ENCODE results near the gene UGT2B10.
"Not testable (repeated sequence)": the region's sequence is repeated elsewhere in the genome, so short reads cannot be mapped to it uniquely, and the experiment has no call there.

Gene UGT2B10

GRCh38 chr4:68817386-68817785 is 1.6 kb downstream of the UGT2B10 start:
- no peaks in the 10 kb centered on the region for H3K27me3 ChIP-seq (ENCODE audit: control insufficient read depth, insufficient read depth, low read length)
- no peak for DNase-seq (ENCODE audit: low read depth, low spot score)
- no peak overlapping the region for H3K4me3 ChIP-seq (ENCODE audit: low read length)
- no peaks in the 10 kb centered on the region for H3K36me3 ChIP-seq (ENCODE audit: control insufficient read depth, insufficient read depth, low read length)
- no peaks in the 10 kb centered on the region for H3K4me1 ChIP-seq (ENCODE audit: control insufficient read depth, insufficient read depth, low read length)
- no peak overlapping the region for H3K27ac ChIP-seq (ENCODE audit: low read length)
- WGBS (ENCODE audit: insufficient coverage, insufficient read length) = no CpG with 5 or more reads among the region's 2 CpGs
- H3K9me3 ChIP-seq (ENCODE audit: control insufficient read depth, insufficient read depth, low read length) = no peaks in the 10 kb centered on the region

DNA sequence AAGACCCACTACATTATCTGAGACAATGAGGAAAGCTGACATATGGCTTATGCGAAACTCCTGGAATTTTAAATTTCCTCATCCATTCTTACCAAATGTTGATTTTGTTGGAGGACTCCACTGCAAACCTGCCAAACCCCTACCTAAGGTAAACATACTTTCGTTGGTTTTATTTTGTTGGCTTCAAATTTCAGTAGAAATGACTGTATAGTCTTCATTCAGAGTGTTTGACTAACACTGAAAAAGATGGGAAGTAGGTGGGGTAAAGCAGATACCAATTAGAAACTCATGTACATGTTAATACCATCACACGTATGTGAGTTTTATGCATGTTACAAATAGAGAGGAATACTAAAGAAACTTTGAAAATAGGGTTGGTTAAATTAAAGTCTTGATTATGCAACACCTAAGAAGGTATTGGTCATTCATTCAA is 2.3 kb downstream of the UGT2B10 start:
- H3K27ac ChIP-seq (ENCODE audit: low read length); H3K27me3 ChIP-seq (ENCODE audit: control insufficient read depth, insufficient read depth, low read length); H3K9me3 ChIP-seq (ENCODE audit: control insufficient read depth, insufficient read depth, low read length); H3K4me3 ChIP-seq (ENCODE audit: low read length); H3K36me3 ChIP-seq (ENCODE audit: control insufficient read depth, insufficient read depth, low read length); H3K4me1 ChIP-seq (ENCODE audit: control insufficient read depth, insufficient read depth, low read length); DNase-seq (ENCODE audit: low read depth, low spot score): not testable (repeated sequence)
- WGBS (ENCODE audit: insufficient coverage, insufficient read length) = no CpG with 5 or more reads among the region's 3 CpGs

GRCh38 chr4:68831642-68832041 is 15.8 kb downstream of the UGT2B10 start:
- H3K36me3 ChIP-seq (ENCODE audit: control insufficient read depth, insufficient read depth, low read length) = no peaks in the 10 kb centered on the region
- H3K4me3 ChIP-seq (ENCODE audit: low read length) = no peak overlapping the region
- DNase-seq (ENCODE audit: low read depth, low spot score) = no peak

DNA sequence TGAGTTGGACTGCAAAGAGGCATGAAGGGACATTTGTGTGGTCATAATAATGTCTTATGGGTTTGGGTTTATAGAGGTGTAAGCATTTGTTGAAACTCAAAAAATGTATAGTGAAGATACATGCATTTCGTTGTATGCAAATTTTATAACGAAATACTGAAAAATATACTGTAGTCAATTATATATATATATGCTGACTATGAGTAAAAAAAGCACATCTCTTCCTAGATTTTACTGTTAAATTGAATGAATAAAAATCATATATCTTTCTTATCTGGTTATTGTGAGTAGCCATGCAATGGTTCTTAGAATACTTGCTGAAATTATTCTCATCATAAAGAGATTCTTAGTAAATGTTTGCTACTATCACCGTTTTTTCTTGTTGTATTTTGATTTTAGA is 34.5 kb downstream of the UGT2B10 start:
- Histone ChIP-seq H3K27me3 (ENCODE audit: control insufficient read depth, insufficient read depth, low read length) (no peaks in the 10 kb centered on the region), H3K4me3 (ENCODE audit: low read length) (no peak overlapping the region), H3K36me3 (ENCODE audit: control insufficient read depth, insufficient read depth, low read length) (no peaks in the 10 kb centered on the region), H3K9me3 (ENCODE audit: control insufficient read depth, insufficient read depth, low read length) (no peaks in the 10 kb centered on the region), H3K4me1 (ENCODE audit: control insufficient read depth, insufficient read depth, low read length) (no peaks in the 10 kb centered on the region), H3K27ac (ENCODE audit: low read length) (no peak overlapping the region)
- no CpG with 5 or more reads among the region's 3 CpGs for WGBS (ENCODE audit: insufficient coverage, insufficient read length)
- DNase-seq (ENCODE audit: low read depth, low spot score) = no peak

More at GRCh38 chr4:68831642-68832041, 15.8 kb downstream of the UGT2B10 start:
- H3K27ac ChIP-seq (ENCODE audit: low read length) = no peak overlapping the region
- H3K4me1 ChIP-seq (ENCODE audit: control insufficient read depth, insufficient read depth, low read length) = no peaks in the 10 kb centered on the region
- H3K27me3 ChIP-seq (ENCODE audit: control insufficient read depth, insufficient read depth, low read length) = no peaks in the 10 kb centered on the region
- H3K9me3 ChIP-seq (ENCODE audit: control insufficient read depth, insufficient read depth, low read length) = no peaks in the 10 kb centered on the region

DNA sequence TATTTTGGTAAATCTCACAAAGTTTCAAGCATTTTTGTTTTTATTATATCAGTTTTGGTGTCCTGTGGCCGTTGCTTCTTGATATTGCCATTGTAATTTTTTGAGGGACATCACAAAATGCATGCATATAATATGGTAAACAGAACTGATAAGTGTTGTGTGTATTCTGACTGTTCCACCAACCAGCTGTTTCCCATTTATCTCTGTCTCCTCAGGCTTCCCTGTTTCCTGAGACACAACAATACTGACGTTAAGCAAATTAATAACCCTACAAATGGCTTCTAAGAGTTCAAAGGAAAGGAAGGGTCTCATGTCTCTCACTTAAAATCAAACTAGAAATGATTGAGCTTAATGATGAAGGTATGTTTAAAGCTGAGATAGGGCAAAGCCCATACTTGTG is 40.0 kb downstream of the UGT2B10 start:
- no peaks in the 10 kb centered on the region for H3K36me3 ChIP-seq (ENCODE audit: control insufficient read depth, insufficient read depth, low read length)
- H3K4me3 ChIP-seq (ENCODE audit: low read length) = no peak overlapping the region
- H3K9me3 ChIP-seq (ENCODE audit: control insufficient read depth, insufficient read depth, low read length) = no peaks in the 10 kb centered on the region
- H3K27me3 ChIP-seq (ENCODE audit: control insufficient read depth, insufficient read depth, low read length) = no peaks in the 10 kb centered on the region
- no CpG with 5 or more reads among the region's 2 CpGs for whole genome bisulfite sequencing (ENCODE audit: insufficient coverage, insufficient read length)
- H3K27ac ChIP-seq (ENCODE audit: low read length) = no peak overlapping the region
- DNase-seq (ENCODE audit: low read depth, low spot score) = no peak
- no peaks in the 10 kb centered on the region for H3K4me1 ChIP-seq (ENCODE audit: control insufficient read depth, insufficient read depth, low read length)

DNA sequence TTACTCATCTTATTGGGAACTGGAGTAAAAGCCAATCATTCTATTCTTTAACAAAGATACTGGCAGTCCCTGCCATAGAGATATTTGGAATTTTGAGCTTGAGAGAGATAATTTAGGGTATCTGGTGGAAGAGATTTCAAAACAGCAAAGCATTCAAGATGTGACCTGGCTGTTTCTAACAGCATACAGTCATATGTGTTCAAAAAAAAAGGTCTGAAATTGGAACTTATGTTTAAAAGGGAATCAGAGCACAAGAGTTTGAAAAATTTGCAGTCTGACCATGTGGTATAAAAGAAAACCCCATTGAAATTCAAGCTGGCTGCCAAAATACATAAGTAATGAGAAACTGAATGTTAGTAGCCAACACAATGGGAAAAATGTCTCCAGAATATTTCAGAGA is 42.2 kb downstream of the UGT2B10 start:
- Histone ChIP-seq H3K27ac (ENCODE audit: low read length) (no peak overlapping the region), H3K27me3 (ENCODE audit: control insufficient read depth, insufficient read depth, low read length) (no peaks in the 10 kb centered on the region), H3K4me1 (ENCODE audit: control insufficient read depth, insufficient read depth, low read length) (no peaks in the 10 kb centered on the region), H3K9me3 (ENCODE audit: control insufficient read depth, insufficient read depth, low read length) (no peaks in the 10 kb centered on the region), H3K4me3 (ENCODE audit: low read length) (no peak overlapping the region), H3K36me3 (ENCODE audit: control insufficient read depth, insufficient read depth, low read length) (no peaks in the 10 kb centered on the region)
- DNase-seq (ENCODE audit: low read depth, low spot score) = no peak

- H3K4me3 ChIP-seq (ENCODE audit: low read length) = no peak overlapping the region
- H3K36me3 ChIP-seq (ENCODE audit: control insufficient read depth, insufficient read depth, low read length) = no peaks in the 10 kb centered on the region
- H3K4me1 ChIP-seq (ENCODE audit: control insufficient read depth, insufficient read depth, low read length) = no peaks in the 10 kb centered on the region
- WGBS (ENCODE audit: insufficient coverage, insufficient read length) = no CpG with 5 or more reads among the region's 1 CpG
- H3K27ac ChIP-seq (ENCODE audit: low read length) = no peak overlapping the region
- no peak for DNase-seq (ENCODE audit: low read depth, low spot score)
- H3K27me3 ChIP-seq (ENCODE audit: control insufficient read depth, insufficient read depth, low read length) = no peaks in the 10 kb centered on the region
- no peaks in the 10 kb centered on the region for H3K9me3 ChIP-seq (ENCODE audit: control insufficient read depth, insufficient read depth, low read length)
Measured at GRCh38 chr4:68859655-68860054, 43.9 kb downstream of the UGT2B10 start.

DNA sequence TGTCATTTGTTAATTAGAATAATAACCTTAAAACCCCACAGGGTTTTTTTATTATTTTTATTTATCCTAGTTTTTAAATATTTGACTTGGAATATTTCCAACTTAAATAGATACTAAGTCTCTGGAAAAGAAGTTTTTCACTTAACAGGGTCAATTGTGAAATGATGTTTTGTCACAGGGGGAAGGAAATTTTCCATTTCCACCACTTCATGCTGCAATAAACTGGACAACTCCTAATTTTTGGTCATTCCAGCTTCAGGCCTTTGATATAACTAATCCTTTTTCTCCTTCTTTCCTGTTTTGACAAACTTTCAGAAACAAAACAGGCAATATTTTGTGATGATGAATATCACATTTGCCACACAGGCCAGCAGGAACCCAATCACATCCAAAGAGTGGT is 45.3 kb downstream of the UGT2B10 start:
- DNase-seq (ENCODE audit: low read depth, low spot score) = no peak
- Histone ChIP-seq H3K36me3 (ENCODE audit: control insufficient read depth, insufficient read depth, low read length) (no peaks in the 10 kb centered on the region), H3K4me1 (ENCODE audit: control insufficient read depth, insufficient read depth, low read length) (no peaks in the 10 kb centered on the region), H3K27ac (ENCODE audit: low read length) (no peak overlapping the region), H3K4me3 (ENCODE audit: low read length) (no peak overlapping the region), H3K27me3 (ENCODE audit: control insufficient read depth, insufficient read depth, low read length) (no peaks in the 10 kb centered on the region), H3K9me3 (ENCODE audit: control insufficient read depth, insufficient read depth, low read length) (no peaks in the 10 kb centered on the region)

DNA sequence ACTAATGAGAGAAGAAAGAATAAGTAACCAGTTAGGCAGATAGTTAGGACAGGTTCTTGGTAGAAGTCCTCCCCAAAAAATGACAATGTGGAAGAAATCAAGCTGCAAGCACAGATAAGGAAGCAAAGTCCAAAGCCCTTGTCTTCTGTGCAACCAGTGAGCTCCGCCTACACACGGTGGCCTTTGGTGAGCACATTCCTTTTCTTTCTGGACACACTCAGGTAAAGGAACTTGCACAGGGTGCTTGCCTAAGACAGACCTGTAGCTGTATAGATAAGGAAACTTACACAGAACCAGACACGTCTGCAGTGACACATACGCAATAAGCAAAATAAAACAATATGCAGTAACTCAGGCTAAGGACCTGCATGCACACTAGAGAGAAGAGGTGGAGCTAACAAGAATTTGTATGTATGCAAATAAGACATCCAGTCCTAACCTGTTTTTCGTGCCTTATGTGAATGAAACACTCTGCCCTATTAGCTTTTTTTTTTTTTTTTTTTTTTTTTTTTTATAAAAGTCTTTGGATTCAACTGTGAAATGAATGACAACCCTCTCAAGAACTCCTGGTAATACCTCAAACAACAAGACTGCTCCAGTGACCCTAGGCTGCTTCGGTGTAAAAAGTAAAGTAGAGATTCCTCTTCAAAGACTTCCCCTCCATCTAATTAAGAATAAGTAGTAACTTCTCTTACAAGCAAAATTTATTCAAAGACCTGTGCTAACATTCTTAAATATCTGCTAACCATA is 48.8 kb downstream of the UGT2B10 start:
- WGBS (ENCODE audit: insufficient coverage, insufficient read length) = no CpG with 5 or more reads among the region's 6 CpGs
- no peaks in the 10 kb centered on the region for H3K36me3 ChIP-seq (ENCODE audit: control insufficient read depth, insufficient read depth, low read length)
- H3K27me3 ChIP-seq (ENCODE audit: control insufficient read depth, insufficient read depth, low read length) = no peaks in the 10 kb centered on the region
- DNase-seq (ENCODE audit: low read depth, low spot score) = no peak
- H3K9me3 ChIP-seq (ENCODE audit: control insufficient read depth, insufficient read depth, low read length) = no peaks in the 10 kb centered on the region
- H3K4me3 ChIP-seq (ENCODE audit: low read length) = no peak overlapping the region
- H3K27ac ChIP-seq (ENCODE audit: low read length) = no peak overlapping the region
- no peaks in the 10 kb centered on the region for H3K4me1 ChIP-seq (ENCODE audit: control insufficient read depth, insufficient read depth, low read length)

GRCh38 chr4:68865188-68865638 is 49.4 kb downstream of the UGT2B10 start:
- Histone ChIP-seq H3K27ac (ENCODE audit: low read length) (no peak overlapping the region), H3K4me3 (ENCODE audit: low read length) (no peak overlapping the region), H3K27me3 (ENCODE audit: control insufficient read depth, insufficient read depth, low read length) (no peaks in the 10 kb centered on the region), H3K4me1 (ENCODE audit: control insufficient read depth, insufficient read depth, low read length) (no peaks in the 10 kb centered on the region), H3K9me3 (ENCODE audit: control insufficient read depth, insufficient read depth, low read length) (no peaks in the 10 kb centered on the region), H3K36me3 (ENCODE audit: control insufficient read depth, insufficient read depth, low read length) (no peaks in the 10 kb centered on the region)
- no CpG with 5 or more reads among the region's 4 CpGs for WGBS (ENCODE audit: insufficient coverage, insufficient read length)
- DNase-seq (ENCODE audit: low read depth, low spot score) = no peak

DNA sequence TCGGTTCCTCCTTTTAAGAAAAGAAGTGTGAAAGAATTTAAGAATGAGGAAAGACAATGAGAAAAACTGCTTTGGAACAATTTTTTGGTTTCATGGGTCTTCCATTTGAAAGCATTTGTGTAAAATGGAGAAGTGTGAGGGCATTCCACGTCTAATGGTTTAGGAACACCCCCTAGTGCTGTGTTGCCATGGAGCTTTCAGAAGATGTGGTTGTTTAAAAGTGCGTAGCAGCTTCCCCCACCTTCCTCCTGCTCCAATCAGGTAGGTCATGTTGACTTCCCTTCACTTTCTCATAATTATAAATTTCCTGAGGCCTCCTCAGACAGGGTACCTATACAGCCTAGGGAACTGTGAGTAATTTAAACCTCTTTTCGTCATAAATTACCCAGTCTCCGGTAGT is 50.0 kb downstream of the UGT2B10 start:
- no peaks in the 10 kb centered on the region for H3K9me3 ChIP-seq (ENCODE audit: control insufficient read depth, insufficient read depth, low read length)
- no peak for DNase-seq (ENCODE audit: low read depth, low spot score)
- H3K27ac ChIP-seq (ENCODE audit: low read length) = no peak overlapping the region
- no peaks in the 10 kb centered on the region for H3K4me1 ChIP-seq (ENCODE audit: control insufficient read depth, insufficient read depth, low read length)
- no peaks in the 10 kb centered on the region for H3K36me3 ChIP-seq (ENCODE audit: control insufficient read depth, insufficient read depth, low read length)
- no peaks in the 10 kb centered on the region for H3K27me3 ChIP-seq (ENCODE audit: control insufficient read depth, insufficient read depth, low read length)
- no CpG with 5 or more reads among the region's 5 CpGs for WGBS (ENCODE audit: insufficient coverage, insufficient read length)
- no peak overlapping the region for H3K4me3 ChIP-seq (ENCODE audit: low read length)
